Activated T-helper 1 cell treated with anti-CD3 and anti-CD28 coated beads, Interleukin-12 subunit alpha, Interleukin-12 subunit beta, Interleukin-2, Interleukin-4 antibody, amounts not matched to agents 30 ng/mL and 10 ng/mL and 1 ng/mL, durations not matched to agents 14 hours and 24 hours and 36 hours (primary cell): ENCODE data around the gene HERC2. TPM values are rescaled to one million over a fixed set of nuclear protein-coding genes. Genes with fewer than 3 reads are reported as not detected.
"Not testable (repeated sequence)": the region's sequence is repeated elsewhere in the genome, so short reads cannot be mapped to it uniquely, and the experiment has no call there.

Experiments used
- DNase-seq: peaks from one replicate; pipeline ENCODE4 v3.0.0; 2021; ENCODE audit warnings: low spot score
- H3K27ac Mint-ChIP-seq: one replicate; pipeline ENCODE4 v1.8.0; 2021; ENCODE audit warnings: mild to moderate bottlenecking, mixed read lengths
- H3K27me3 Mint-ChIP-seq: one replicate; pipeline ENCODE4 v1.8.0; 2022; ENCODE audit warnings: mild to moderate bottlenecking, moderate library complexity, mixed read lengths; ENCODE audit not compliant: insufficient read depth
- H3K36me3 Mint-ChIP-seq: one replicate; pipeline ENCODE4 v1.8.0; 2021; ENCODE audit warnings: low read depth, mixed read lengths
- H3K4me1 Mint-ChIP-seq: one replicate; pipeline ENCODE4 v1.8.0; 2021; ENCODE audit warnings: low read depth, mixed read lengths
- H3K4me3 Mint-ChIP-seq: one replicate; pipeline ENCODE4 v1.8.0; 2021; ENCODE audit warnings: mild to moderate bottlenecking, moderate library complexity, mixed read lengths
- H3K9me3 Mint-ChIP-seq: one replicate; pipeline ENCODE4 v1.8.0; 2021; ENCODE audit warnings: mixed read lengths
- intact Hi-C: fragments of 100-400 bp; cut with micrococcal nuclease; formaldehyde crosslinking; loops from one replicate; pipeline ENCODE4 v1.15.1; 2024
- total RNA-seq: library from RNA; stranded (reverse); gene quantifications from 2 replicates; pipeline ENCODE4 v1.2.3, GENCODE V29; 2022

HERC2 gene, protein sequence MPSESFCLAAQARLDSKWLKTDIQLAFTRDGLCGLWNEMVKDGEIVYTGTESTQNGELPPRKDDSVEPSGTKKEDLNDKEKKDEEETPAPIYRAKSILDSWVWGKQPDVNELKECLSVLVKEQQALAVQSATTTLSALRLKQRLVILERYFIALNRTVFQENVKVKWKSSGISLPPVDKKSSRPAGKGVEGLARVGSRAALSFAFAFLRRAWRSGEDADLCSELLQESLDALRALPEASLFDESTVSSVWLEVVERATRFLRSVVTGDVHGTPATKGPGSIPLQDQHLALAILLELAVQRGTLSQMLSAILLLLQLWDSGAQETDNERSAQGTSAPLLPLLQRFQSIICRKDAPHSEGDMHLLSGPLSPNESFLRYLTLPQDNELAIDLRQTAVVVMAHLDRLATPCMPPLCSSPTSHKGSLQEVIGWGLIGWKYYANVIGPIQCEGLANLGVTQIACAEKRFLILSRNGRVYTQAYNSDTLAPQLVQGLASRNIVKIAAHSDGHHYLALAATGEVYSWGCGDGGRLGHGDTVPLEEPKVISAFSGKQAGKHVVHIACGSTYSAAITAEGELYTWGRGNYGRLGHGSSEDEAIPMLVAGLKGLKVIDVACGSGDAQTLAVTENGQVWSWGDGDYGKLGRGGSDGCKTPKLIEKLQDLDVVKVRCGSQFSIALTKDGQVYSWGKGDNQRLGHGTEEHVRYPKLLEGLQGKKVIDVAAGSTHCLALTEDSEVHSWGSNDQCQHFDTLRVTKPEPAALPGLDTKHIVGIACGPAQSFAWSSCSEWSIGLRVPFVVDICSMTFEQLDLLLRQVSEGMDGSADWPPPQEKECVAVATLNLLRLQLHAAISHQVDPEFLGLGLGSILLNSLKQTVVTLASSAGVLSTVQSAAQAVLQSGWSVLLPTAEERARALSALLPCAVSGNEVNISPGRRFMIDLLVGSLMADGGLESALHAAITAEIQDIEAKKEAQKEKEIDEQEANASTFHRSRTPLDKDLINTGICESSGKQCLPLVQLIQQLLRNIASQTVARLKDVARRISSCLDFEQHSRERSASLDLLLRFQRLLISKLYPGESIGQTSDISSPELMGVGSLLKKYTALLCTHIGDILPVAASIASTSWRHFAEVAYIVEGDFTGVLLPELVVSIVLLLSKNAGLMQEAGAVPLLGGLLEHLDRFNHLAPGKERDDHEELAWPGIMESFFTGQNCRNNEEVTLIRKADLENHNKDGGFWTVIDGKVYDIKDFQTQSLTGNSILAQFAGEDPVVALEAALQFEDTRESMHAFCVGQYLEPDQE (N-terminal part only)
- 41.3 and 47.7 TPM in 2 replicates for total RNA-seq

DNA sequence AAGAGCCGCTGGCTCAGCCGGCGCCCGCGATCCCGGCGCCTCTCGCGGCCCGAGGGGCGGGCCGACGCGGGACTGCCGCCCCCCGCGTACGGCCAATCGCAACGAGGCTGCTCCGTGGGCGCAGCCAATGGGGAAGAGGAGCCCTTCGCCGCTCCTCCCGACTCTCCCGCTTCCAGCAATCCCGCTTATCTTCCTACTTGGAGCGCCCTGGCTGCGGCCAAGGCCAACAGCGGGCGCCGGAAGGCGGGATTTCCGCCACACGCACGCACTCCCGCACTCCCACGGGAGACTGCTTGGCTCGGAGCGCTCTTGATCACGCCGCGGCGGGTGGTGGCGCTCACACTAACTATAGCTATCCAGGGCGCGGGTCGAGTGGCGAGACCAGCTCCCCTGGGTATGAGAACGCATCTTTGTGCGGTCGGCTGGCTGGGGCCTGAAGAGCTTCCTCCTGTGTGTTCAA lies at the start of gene HERC2:
Gene HERC2 (minus strand): TSS at position 51 of the 460 bp plus-strand sequence. CDS start 746 bp downstream, outside the sequence.
- Mint-ChIP-seq H3K4me3 (peak within 1 kb of the TSS; percentile 94), H3K27ac (peak within 1 kb of the TSS; percentile 95)
- intact Hi-C loops, H3K9me3 Mint-ChIP-seq, H3K4me1 Mint-ChIP-seq, DNase-seq, H3K36me3 Mint-ChIP-seq, H3K27me3 Mint-ChIP-seq: not testable (repeated sequence)

DNA sequence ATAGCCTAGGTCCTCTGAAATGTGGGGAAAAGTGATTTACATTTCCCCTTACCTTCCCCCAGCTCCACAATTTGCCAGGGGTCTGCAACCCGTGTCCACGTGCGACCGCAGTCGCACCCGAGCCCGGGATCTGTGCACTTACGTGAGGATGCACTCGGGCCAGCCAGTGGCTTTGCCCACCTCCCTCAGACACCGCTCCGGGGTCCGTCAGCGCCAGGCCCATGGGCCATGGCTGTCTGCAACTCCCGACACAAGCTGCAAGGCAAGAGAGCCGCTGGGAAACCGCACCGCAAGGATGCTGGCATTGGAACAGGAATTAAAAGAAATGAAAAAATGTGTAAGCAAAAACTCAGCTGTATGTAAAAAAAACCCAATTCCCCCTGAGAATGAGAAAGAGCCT lies 43.5 kb upstream of the HERC2 start:
- H3K9me3 Mint-ChIP-seq, H3K4me1 Mint-ChIP-seq, H3K4me3 Mint-ChIP-seq, DNase-seq, intact Hi-C loops, H3K36me3 Mint-ChIP-seq, H3K27me3 Mint-ChIP-seq, H3K27ac Mint-ChIP-seq: not testable (repeated sequence)

DNA sequence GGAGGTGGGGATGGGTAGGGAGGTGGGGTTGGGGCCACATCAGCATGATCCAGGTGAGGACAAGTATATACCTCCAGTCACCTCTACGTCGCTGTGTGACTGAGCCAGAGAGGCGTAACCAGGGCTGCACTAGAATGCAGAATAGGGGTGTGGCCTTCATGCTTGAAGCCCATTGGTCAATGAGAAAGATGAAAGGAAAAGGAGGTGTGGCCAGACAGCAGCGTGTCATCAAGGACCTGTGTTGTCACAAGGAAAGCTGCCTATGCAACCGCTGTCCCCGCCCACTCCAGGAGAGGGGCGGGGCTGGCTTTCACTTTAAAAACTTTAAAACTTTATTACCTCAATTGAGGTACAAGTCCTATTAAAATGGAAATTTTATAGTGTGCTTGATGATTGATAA lies 36.0 kb upstream of the HERC2 start, which contains the start of gene GOLGA6L24:
Gene GOLGA6L24 (minus strand): TSS at position 101 of the 400 bp plus-strand sequence. CDS start 61 bp downstream, at position 40.
- H3K36me3 Mint-ChIP-seq, H3K9me3 Mint-ChIP-seq, DNase-seq, intact Hi-C loops, H3K27me3 Mint-ChIP-seq, H3K27ac Mint-ChIP-seq, H3K4me1 Mint-ChIP-seq, H3K4me3 Mint-ChIP-seq: not testable (repeated sequence)

DNA sequence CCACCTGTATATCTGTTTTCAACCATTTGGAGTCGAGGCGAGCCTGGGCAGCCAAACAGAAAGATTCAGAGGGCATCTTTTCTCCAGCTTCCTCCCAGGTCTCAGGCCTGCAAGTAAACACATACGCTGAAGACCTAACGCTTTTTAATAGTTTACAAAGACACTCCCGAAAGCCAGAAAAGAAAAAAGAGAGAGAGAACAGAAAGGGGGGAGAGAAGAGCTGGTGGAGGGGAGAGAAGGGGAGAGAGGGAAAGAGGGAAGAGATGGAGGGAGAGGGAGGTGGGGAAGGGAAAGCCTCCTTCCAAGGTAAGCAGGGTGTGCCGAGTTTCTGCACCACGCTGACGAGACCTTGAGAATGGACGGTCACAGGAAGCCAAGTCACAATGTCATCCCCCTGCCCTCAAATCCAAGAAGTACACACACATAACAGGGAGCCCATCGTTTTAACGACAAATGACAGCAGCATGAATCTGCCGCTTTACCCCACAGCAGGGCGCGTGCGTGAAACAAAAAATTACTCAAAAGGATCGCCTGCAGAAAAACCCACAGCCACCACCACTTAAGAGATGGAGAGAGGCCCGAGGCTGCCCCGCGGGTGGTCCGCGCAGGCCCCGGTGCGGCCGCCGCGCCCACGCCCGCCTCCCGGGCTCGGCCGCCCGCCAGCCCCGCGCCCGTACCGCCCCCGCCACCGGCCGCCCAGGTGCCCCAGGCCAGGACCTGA lies 461 bp downstream of the HERC2 start:
- H3K4me1 Mint-ChIP-seq, intact Hi-C loops, H3K9me3 Mint-ChIP-seq, H3K36me3 Mint-ChIP-seq, H3K27me3 Mint-ChIP-seq: not testable (repeated sequence)
- H3K4me3 Mint-ChIP-seq = peak overlapping the region; percentile 94
- peak overlapping the region; percentile 95 for H3K27ac Mint-ChIP-seq
- DNase-seq = peak; percentile 1

DNA sequence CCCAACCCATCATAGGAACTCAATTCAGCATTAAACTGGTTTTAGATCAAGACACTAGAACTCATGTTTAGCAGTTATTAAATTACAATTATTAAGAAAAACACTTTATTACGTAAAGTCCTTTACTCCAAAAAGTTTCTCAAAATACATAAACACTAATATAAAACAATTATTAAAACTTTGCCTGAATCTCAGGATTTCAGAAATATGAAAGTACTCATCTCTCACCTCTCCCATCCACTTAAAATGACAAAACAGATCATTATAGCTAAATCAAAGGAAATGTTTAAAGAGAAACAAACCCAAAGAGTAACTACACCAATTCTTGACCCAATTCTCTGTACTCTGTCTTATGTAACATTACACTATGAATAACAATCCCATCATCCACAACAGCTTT lies 2.3 kb downstream of the HERC2 start:
- DNase-seq, H3K27ac Mint-ChIP-seq, H3K9me3 Mint-ChIP-seq, intact Hi-C loops, H3K4me3 Mint-ChIP-seq, H3K4me1 Mint-ChIP-seq, H3K27me3 Mint-ChIP-seq: not testable (repeated sequence)
- H3K36me3 Mint-ChIP-seq = peaks cover 12% of the 10 kb centered on the region

DNA sequence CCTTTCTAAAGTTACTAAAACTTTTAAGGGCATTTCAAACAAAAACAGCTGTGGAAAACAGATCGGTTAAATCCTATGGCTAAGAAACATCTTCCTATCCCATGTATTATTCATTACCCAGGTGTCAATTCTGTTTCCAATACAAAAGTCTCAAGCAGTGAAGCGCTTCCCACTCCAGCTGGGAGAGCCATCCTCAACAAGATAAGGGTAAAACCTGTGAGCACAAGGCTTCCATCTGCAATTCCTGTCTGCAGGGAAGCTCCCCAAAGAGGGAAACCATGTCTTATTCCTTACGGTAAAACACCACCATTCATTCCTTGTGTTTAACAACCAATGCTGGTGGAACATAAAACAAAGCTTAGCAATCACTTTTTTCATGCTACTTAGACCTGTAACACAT lies 3.2 kb downstream of the HERC2 start:
- intact Hi-C loops, H3K27ac Mint-ChIP-seq, H3K27me3 Mint-ChIP-seq, DNase-seq, H3K4me1 Mint-ChIP-seq, H3K4me3 Mint-ChIP-seq, H3K9me3 Mint-ChIP-seq: not testable (repeated sequence)
- peaks cover 14% of the 10 kb centered on the region for H3K36me3 Mint-ChIP-seq

DNA sequence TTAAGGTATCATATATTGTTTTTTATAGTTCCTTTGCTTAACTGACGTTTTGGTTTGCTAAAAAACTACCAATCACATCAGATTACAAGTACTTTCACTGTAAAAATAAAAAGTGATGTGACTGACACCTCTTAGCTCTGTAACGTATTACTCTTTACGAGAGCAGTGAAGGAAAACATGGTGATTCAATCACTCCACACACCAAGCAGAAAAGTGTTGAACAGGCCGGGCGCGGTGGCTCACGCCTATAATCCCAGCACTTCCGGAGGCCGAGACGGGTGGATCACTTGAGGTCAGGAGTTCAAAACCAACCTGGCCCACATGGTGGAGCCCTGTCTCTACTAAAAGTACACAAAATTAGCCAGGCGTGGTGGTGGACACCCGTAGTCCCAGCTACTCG lies 3.9 kb downstream of the HERC2 start:
- H3K27ac Mint-ChIP-seq, H3K9me3 Mint-ChIP-seq, H3K27me3 Mint-ChIP-seq, H3K4me3 Mint-ChIP-seq, intact Hi-C loops, H3K4me1 Mint-ChIP-seq, DNase-seq: not testable (repeated sequence)
- peaks cover 14% of the 10 kb centered on the region for H3K36me3 Mint-ChIP-seq

DNA sequence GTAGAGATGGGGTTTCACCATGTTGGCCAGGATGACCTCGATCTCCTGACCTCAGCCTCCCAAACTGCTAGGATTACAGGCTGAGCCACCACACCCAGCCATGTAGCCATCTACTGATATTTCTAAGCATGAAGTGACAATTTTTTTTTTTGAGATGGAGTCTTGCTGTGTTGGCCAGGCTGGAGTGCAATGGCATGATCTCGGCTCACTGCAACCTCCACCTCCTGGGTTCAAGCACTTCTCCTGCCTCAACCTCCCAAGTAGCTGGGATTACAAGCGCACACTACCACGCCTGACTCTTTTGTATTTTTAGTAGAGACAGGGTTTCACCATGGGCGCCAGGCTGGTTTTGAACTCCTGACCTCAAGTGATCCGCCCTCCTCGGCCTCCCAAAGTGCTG lies 5.0 kb downstream of the HERC2 start:
- DNase-seq, H3K4me1 Mint-ChIP-seq, intact Hi-C loops, H3K27ac Mint-ChIP-seq, H3K27me3 Mint-ChIP-seq, H3K9me3 Mint-ChIP-seq, H3K4me3 Mint-ChIP-seq: not testable (repeated sequence)
- peaks cover 14% of the 10 kb centered on the region for H3K36me3 Mint-ChIP-seq

DNA sequence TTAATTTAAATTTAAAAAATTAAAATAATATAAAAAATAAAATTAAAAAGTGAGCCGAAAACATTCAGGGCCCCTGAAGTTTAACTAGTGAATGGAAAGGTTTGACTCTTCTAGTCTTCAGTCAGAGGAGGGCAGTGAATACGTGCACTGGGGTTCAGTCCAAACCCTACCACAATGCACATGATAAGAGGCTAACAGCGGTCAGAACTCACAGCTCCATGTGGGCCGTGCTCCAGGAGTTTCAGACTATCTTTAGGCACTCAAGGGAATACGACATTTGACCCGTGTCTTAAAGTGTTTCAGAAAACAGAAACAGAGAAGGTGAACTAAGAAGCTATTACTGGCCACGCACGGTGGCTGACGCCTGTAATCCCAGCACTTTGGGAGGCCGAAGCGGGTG lies 11.5 kb downstream of the HERC2 start:
- Mint-ChIP-seq H3K9me3 (peaks cover 24% of the 10 kb centered on the region), H3K36me3 (peaks cover 19% of the 10 kb centered on the region)
- H3K4me1 Mint-ChIP-seq, intact Hi-C loops, H3K4me3 Mint-ChIP-seq, H3K27me3 Mint-ChIP-seq, H3K27ac Mint-ChIP-seq, DNase-seq: not testable (repeated sequence)

DNA sequence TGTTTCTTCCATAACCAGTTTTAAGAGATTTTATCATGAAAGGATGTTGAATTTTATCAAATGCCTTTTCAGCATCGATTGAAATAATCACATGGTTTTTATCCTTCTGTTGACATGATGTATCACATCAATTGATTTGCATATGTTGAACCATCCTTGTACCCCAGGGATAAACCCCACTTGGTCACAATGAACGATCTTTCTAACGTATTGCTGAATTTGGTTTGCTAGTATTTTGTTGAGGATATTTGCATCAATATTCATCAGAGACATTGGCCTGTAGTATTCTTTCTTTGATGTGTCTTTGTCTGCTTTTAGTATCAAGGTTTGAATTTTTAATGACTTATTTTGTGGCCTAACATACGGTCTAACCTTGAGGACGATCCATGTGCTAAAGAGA lies 13.3 kb downstream of the HERC2 start:
- H3K27me3 Mint-ChIP-seq, DNase-seq, H3K4me1 Mint-ChIP-seq, H3K4me3 Mint-ChIP-seq, intact Hi-C loops, H3K27ac Mint-ChIP-seq: not testable (repeated sequence)
- peaks cover 24% of the 10 kb centered on the region for H3K9me3 Mint-ChIP-seq
- peaks cover 12% of the 10 kb centered on the region for H3K36me3 Mint-ChIP-seq

DNA sequence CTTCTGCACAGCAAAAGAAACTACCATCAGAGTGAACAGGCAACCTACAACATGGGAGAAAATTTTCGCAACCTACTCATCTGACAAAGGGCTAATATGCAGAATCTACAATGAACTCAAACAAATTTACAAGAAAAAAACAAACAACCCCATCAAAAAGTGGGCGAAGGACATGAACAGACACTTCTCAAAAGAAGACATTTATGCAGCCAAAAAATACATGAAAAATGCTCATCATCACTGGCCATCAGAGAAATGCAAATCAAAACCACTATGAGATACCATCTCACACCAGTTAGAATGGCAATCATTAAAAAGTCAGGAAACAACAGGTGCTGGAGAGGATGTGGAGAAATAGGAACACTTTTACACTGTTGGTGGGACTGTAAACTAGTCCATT lies 16.3 kb downstream of the HERC2 start:
- H3K27ac Mint-ChIP-seq, intact Hi-C loops, H3K4me1 Mint-ChIP-seq, H3K4me3 Mint-ChIP-seq, H3K27me3 Mint-ChIP-seq, DNase-seq: not testable (repeated sequence)
- Mint-ChIP-seq H3K9me3 (peaks cover 29% of the 10 kb centered on the region), H3K36me3 (peaks cover 12% of the 10 kb centered on the region)

DNA sequence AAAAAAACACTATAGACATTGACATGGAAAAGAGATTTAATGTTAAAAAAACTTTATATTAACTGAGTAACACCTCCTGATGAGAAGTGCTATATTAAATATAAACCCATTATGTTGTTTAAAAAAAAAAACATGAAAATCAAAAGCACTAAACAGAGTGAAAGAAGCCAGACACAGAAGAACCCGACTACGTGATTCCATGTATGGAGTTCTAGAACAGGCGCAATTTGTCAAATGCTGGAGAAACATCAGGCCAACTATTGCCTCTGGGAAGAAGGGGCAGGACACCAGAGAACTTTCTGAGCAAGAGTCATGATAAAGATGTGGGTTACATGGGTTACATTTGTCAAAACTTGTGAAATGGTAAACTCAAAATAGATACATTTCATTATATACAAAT lies 24.5 kb downstream of the HERC2 start:
- H3K27me3 Mint-ChIP-seq, intact Hi-C loops, H3K9me3 Mint-ChIP-seq, DNase-seq, H3K27ac Mint-ChIP-seq, H3K36me3 Mint-ChIP-seq, H3K4me3 Mint-ChIP-seq, H3K4me1 Mint-ChIP-seq: not testable (repeated sequence)
